ES-I3 (cell line): ENCODE data around the gene RAD51B.

Experiments
- H3K36me3 ChIP-seq: 2 replicates; pipeline ENCODE4 v1.6.1; 2013; ENCODE audit warnings: mild to moderate bottlenecking, low read length, control low read depth, moderate library complexity; ENCODE audit not compliant: insufficient read depth
- H3K4me1 ChIP-seq: 2 replicates; pipeline ENCODE4 v1.6.1; 2013; ENCODE audit warnings: mild to moderate bottlenecking, control low read depth, low read length; ENCODE audit not compliant: insufficient read depth
- H3K9ac ChIP-seq: 2 replicates; pipeline ENCODE4 v1.6.1; 2013; ENCODE audit warnings: low read depth, mild to moderate bottlenecking, low read length, moderate library complexity
- H3K9me3 ChIP-seq: 2 replicates; pipeline ENCODE4 v1.6.1; 2013; ENCODE audit warnings: mild to moderate bottlenecking, low read length, moderate library complexity; ENCODE audit not compliant: control insufficient read depth, insufficient read depth

The RAD51B gene

DNA sequence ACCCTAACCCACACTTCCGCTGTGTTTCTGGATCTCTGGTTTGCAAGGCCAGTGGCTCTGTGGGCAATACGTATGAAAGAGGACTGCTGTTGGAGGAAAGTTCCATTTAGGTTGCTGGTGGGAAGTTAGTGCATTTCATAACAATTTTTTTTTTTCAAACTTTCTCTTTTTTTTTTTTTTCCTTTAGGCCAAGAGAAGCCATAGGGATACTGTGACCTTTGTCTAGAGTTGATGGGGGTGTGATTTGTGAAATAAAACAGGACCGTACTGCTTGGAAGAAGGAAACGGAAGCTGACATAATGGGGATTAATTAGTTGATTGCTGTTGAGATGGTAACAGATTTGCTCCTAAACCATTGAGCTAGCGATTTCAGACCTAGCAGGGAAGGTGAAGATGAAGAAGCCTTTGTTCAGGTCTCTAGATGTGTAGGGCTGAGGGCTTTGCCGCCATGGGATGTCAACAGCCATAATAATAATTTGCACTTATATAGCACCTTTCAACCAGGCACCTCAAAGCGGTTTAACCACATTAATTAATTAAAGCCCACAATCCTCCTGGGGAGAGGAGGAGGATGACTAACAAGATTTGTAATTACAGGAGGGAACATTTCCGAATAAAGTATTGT is 658.0 kb downstream of the RAD51B start:
- Histone ChIP-seq H3K9me3 (no peaks in the 10 kb centered on the region), H3K36me3 (no peaks in the 10 kb centered on the region), H3K9ac (no peak overlapping the region), H3K4me1 (peaks cover 25% of the 10 kb centered on the region)

DNA sequence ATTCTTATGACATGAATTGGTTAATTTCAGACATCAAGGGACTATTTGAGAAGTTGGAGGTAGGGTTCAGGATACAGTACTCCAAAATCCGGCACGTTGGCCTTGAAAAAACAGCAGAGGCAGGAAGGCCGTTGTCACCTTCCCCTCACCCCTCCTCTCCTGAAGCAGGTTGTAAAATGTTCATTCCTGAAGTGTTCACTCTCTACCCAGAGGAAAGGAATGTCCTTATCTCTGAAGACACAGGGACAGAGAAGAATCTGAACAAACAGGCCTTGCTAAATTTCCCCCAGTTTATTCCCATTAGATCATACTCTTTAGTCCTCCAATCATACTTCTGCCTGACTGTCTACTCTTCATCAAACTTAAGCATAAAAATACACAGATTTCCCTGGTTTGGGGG is 659.7 kb downstream of the RAD51B start:
- Histone ChIP-seq H3K9me3 (no peaks in the 10 kb centered on the region), H3K9ac (no peak overlapping the region), H3K36me3 (no peaks in the 10 kb centered on the region), H3K4me1 (peaks cover 23% of the 10 kb centered on the region)

DNA sequence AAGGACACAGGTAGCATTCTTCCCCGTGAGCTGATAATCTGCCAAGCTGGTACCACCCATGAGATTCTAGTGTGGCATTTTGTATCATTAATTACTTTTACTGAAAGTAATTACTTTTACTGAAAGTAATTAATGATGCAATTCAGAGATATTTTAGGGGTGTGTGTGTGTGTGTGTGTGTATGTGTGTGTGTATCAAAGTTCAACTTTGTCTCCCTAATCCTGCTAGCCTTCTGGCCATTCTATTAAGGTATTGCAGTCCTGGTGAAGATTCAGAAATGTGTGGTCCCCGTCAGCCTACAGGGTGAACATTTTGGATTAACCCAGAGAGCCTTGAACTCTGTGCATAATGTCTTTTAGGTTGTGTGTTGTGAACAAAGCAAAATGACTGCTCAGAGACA is 662.4 kb downstream of the RAD51B start:
- H3K4me1 ChIP-seq: peaks cover 10% of the 10 kb centered on the region; the same call in 1 of the 2 replicates
- no peak overlapping the region for H3K9ac ChIP-seq
- no peaks in the 10 kb centered on the region for H3K36me3 ChIP-seq
- H3K9me3 ChIP-seq: no peaks in the 10 kb centered on the region

DNA sequence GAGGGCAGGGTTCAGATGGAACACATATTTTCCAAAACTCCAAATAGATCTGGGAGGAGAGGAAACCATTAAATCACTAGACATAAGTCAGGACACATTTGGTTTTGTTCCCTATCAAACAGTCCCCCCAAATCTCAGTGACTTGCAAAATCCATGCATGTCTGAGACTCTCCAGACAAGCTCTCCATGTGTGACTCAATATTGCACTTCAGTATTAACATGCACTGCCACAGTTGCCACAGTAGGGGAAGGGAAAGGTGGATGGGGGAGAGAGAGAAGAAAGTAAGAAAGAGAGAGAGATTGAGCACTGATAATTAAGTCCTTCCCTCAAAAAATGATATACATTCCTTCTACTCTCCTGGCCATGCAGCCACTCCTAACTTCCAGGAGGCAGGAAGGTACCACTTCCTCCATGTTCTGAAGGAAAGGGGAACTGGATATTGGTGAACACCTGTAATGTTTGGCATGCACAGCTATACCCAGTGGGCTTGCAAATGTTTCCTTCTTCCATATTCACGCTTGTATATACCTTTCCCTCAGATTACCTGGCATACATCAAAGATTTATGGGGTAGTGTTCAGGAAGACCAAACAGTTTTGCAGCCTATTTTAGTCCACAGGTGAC is 663.3 kb downstream of the RAD51B start:
- no peak overlapping the region for H3K9ac ChIP-seq
- H3K4me1 ChIP-seq: peaks cover 10% of the 10 kb centered on the region; the same call in 1 of the 2 replicates
- H3K9me3 ChIP-seq: no peaks in the 10 kb centered on the region
- no peaks in the 10 kb centered on the region for H3K36me3 ChIP-seq

DNA sequence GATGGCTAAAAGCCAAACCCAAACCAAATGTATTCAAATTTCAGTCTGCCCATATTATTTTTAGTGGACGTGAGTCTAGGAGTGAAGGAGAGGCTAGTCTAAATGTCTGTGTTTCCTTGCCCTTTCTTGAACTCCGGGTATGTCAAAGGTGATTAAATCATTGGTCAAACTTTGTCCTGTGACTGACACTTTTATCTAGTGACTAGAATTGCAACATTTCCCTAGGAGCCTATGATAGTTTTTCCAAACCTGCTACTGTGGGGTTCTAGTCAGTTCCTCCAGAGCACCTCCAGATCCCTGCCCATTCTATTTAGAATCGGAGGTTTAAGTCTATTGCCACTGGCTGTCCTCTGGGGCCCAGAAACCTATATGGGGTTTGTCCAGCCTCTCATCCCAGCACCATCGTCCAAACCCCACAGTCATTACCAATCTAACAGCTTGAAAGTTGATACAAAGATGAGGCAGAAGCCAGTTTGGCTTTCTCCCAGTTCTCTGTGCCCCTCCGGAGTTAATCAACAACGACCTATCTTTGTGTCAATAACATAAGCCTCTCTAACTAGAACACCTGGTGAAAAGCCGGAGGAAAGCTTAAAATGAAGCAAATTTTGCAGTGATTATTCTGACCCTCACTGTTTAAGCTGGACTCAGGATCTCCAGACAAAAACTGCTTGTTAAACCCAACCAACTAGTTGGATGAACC is 666.6 kb downstream of the RAD51B start:
- no peaks in the 10 kb centered on the region for H3K9me3 ChIP-seq
- no peak overlapping the region for H3K9ac ChIP-seq
- peaks cover 11% of the 10 kb centered on the region for H3K4me1 ChIP-seq
- no peaks in the 10 kb centered on the region for H3K36me3 ChIP-seq

DNA sequence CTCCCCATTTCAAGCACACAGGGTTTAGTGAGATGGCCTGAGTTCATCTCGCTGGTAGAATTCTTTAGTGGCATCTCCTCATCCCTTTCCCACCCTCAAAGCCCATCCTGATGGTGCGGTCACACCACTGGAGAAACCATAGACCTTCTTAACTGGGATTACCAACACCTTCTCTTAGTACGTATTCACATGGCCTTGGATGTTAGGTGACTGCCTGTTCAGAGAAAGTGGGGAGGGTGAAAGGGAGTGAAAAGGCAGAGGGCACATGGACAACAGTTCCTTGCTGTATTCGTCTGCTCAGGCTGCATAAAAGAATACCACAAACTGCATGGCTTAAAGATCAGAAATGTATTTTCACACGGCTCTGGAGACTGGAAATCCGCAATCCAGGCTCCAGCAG is 667.2 kb downstream of the RAD51B start:
- Histone ChIP-seq H3K9ac (no peak overlapping the region), H3K9me3 (no peaks in the 10 kb centered on the region), H3K36me3 (no peaks in the 10 kb centered on the region), H3K4me1 (peaks cover 11% of the 10 kb centered on the region)

DNA sequence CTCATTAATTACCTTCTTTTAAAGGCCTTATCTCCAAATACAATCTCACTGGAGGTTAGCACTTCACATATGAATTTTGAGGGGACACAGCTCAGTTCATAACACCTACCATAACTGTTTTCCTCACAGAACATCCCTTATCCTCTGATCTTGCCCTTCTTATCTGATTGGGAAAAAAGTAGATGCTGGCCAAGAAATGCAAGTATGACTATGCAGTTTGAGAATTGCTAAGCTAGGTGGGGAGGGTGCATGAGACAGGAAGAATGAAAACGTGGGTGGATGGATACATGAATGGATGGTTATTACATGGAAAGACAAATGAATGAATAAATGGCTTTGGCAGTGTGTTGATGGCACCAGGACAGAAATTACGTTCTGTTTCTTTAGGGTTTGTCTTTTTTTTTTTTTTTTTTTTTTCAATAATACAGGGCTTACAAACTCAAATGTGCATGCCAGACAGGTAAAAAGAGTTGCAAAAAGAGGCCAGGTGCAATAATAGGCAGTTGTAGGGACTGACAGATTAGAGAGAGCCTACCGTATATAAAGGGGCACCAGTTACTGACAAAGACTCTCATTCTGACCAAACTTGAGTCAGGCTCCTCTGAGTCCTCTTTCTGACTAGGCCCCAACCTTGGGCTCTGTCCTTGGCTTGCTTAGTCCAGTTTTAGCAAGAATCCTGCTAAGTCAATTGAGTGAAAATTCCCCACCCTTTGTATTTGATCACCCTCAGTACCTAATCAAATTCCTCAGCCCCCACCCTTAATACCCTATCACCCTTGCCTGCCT is 668.4 kb downstream of the RAD51B start:
- H3K9me3 ChIP-seq: no peaks in the 10 kb centered on the region
- H3K9ac ChIP-seq: no peak overlapping the region
- H3K4me1 ChIP-seq: peaks cover 19% of the 10 kb centered on the region
- no peaks in the 10 kb centered on the region for H3K36me3 ChIP-seq

DNA sequence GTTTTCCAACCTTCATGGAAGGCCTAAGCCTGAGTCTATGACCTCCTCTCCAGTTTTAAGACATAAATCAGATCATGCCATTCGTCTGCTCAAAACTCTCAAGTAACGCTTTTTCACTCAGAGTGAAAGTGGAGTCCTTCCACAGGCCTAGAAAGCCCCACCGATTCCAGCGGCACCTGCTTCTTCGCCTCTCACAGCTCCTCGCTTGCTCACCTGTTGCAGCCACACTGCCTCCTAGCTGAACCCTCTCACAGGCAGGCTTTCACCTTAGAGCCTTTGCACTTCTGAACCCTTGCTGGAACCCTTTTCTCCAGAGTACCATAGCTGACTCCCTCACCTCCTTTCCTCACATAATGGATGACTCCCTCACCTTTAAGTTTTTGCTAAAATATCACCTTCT is 672.2 kb downstream of the RAD51B start:
- Histone ChIP-seq H3K4me1 (peaks cover 17% of the 10 kb centered on the region), H3K9me3 (no peaks in the 10 kb centered on the region), H3K9ac (no peak overlapping the region), H3K36me3 (no peaks in the 10 kb centered on the region)

DNA sequence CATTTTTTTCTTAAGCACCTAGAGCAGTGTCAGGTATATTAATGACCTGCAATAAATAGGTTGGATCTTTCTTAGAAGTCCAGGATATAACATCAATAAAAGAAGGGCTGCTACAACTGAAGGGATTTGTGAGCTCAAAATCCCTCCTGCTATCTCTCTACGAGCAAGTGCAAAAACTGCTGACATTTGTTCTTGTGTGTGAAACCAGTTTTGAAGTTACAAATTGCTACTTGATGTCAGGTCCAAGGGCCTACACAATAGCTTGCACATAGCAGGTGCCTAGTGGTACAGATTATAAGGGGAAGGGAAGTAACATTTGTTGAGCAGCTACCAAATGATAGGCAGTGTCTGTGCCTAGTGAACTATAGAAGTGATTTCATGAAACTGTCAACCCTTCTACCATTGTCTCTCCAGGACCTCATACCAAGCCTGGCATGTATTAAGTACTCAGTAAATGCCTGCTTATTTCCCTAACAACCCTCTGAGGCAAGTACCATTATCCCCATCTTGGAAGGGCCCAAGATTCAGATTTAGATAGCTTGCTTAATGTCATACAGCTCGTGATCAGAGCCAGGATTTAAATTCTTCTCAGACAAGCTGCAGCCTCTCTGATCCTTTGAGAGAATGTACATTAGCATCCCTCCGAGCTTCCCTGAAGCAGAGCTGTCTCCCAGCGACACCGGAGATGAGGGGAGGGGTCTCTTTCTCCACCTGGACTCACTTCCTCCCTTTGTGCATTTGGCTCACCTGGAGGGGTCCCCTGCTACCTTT is 673.0 kb downstream of the RAD51B start:
- H3K36me3 ChIP-seq: no peaks in the 10 kb centered on the region
- peaks cover 17% of the 10 kb centered on the region for H3K4me1 ChIP-seq
- no peak overlapping the region for H3K9ac ChIP-seq
- no peaks in the 10 kb centered on the region for H3K9me3 ChIP-seq

DNA sequence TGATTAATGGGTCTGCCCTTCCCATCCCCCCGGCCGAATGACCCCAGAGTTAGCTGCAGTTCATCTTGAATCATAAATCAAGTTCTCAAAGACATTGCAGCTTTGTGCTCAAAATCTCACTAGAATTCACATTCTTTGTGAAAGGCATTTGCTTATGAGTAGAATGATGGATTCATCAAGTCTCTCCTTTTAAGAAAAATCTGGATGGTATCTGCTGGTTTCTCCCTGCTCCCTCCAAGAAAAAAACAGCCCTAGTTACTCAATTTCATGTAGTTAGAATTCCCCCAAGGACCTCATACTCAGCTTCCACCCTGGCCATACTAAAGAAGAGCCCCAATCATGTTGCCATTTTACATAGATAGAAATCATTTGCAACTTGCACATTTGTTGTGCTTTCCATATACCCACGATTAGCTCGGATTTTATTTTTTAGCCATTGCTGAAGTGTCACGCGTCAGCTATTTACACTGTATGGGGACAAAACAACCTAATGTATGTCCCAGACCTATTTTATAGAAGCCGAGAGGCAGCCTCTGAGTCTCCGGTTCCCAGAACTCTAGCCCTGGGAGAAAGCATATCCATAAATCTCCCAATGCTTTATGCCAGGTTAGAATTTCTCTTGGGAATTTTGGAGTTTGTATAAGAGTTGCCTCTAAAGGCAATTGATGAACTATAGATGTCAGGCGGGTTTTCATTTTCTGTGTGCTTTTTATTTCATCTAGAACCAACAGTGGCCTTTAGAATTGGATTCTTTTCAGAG is 673.8 kb downstream of the RAD51B start:
- no peaks in the 10 kb centered on the region for H3K9me3 ChIP-seq
- H3K9ac ChIP-seq: no peak overlapping the region
- no peaks in the 10 kb centered on the region for H3K36me3 ChIP-seq
- H3K4me1 ChIP-seq: peaks cover 17% of the 10 kb centered on the region

DNA sequence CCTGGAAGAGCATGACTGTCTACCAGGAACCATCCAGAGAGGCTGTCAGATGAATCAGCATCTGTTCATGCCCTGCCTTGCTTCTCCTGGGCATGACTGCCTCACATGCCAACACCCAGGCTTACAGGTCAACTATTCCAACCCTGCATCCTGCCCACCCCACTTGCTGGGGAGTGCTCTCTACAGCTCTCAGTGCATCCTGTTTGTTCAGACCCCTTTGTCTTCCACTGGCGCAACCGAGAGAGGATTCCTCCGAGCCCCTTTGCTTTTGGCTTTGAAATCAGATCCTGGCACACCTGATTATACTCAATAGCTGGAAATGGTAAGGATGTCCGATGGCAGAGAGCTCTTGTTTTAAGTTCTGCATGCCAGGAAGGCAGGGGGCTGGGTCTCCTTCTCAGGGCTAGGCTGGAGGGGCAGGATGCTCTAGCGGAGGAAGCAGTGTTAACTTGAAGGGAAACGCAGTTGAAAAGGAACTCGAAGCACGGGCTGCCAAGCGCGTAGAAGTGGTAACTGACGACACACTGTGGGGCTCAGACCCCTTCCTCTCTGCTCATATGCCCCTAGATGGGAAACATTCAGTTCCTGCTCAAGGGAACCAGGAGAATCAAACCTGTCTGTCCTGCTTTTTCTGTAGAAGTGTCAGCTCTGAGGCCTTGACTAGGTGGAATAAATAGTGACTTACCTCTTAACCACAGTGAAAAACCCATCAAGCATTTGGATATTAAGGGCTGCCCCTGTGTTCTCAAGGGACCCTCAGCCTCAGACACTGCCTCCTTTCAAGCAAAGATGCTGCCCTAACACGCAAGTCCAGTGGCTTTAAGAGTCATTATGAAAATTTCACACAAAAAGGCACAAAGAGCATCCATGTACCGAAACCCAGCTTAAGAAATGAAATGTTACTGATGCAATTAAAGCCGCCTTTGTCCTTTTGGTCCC is 675.8 kb downstream of the RAD51B start:
- Histone ChIP-seq H3K9ac (no peak overlapping the region), H3K36me3 (no peaks in the 10 kb centered on the region), H3K9me3 (no peaks in the 10 kb centered on the region), H3K4me1 (peaks cover 17% of the 10 kb centered on the region)

DNA sequence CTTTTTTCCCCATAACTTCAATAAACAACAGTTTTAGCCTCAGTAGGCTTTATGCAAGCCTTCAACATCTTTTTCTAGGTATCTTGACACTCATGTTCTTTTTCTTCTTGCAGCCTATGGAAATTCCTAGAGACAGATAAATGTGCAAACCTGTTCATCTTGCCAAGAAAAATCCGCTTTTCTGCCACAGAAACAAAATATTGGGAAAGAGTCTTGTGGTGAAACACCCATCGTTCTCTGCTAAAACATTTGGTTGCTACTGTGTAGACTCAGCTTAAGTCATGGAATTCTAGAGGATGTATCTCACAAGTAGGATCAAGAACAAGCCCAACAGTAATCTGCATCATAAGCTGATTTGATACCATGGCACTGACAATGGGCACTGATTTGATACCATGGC is 677.4 kb downstream of the RAD51B start:
- H3K36me3 ChIP-seq: no peaks in the 10 kb centered on the region
- no peak overlapping the region for H3K9ac ChIP-seq
- H3K4me1 ChIP-seq: peaks cover 12% of the 10 kb centered on the region
- H3K9me3 ChIP-seq: no peaks in the 10 kb centered on the region

DNA sequence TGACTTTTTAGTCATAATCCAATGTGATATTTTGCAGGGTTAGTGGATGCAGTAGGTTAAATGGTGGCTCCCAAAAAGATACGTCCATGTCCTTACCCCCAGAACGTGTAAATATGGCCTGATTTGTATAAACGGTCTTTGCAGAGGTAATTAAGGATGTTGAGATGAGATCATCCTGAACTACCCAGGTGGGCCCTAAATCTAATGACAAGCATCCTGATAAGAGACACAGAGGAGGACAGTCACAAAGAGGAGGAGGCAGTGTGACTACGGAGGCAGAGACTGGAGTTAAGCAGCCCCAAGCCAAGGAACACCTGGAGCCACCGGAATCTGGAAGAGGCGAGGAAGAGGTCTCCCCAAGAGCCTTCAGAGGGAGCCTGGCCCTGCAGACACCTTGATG is 679.9 kb downstream of the RAD51B start:
- Histone ChIP-seq H3K9me3 (no peaks in the 10 kb centered on the region), H3K36me3 (no peaks in the 10 kb centered on the region), H3K9ac (no peak overlapping the region), H3K4me1 (no peaks in the 10 kb centered on the region)
